Heart left ventricle (tissue), 16 donors: ENCODE data around the gene SDHAF3. TPM values are rescaled to one million over a fixed set of nuclear protein-coding genes. Genes with fewer than 3 reads are reported as not detected.
A peak's percentile ranks its signal among the peaks of the same experiment; 100 is the strongest.

ENCODE experiments used
- ATAC-seq, 4 donors: fragments of 200-7000 bp; cut with Tn5 transposase; one replicate each; pipeline ENCODE4 v1.9.1; 2020 to 2022; ENCODE audit warnings: moderate library complexity in 4 of 4, mild to moderate bottlenecking in 3 of 4, moderate number of reproducible peaks in 1 of 4
- DNase-seq, 5 donors: peaks; one replicate each; pipeline ENCODE4 v3.0.0-alpha.2; 2020
- H3K27ac ChIP-seq, 12 donors: fragments of 200-600 bp; sonication (generic) in 4 of 12; one replicate each; pipeline versions ENCODE4 v1.5.0 to v1.8.0; 2016 to 2022; ENCODE audit warnings: mild to moderate bottlenecking in 2 of 12
- H3K27me3 ChIP-seq, 9 donors: fragments of 200-600 bp; sonication (generic) in 2 of 9; one replicate each; pipeline versions ENCODE4 v1.5.1 to v1.8.0; 2016 to 2022; ENCODE audit warnings: mild to moderate bottlenecking in 3 of 9
- H3K36me3 ChIP-seq, 9 donors: fragments of 200-600 bp; sonication (generic) in 2 of 9; one replicate each; pipeline versions ENCODE4 v1.5.0 to v1.8.0; 2018 to 2022; ENCODE audit warnings: mild to moderate bottlenecking in 2 of 9
- H3K4me1 ChIP-seq, 12 donors: fragments of 200-600 bp; sonication (generic) in 4 of 12; one replicate each; pipeline versions ENCODE4 v1.5.0 to v1.8.0; 2016 to 2022; ENCODE audit warnings: mild to moderate bottlenecking in 3 of 12
- H3K4me3 ChIP-seq, 12 donors: fragments of 200-600 bp; sonication (generic) in 4 of 12; one replicate each; pipeline versions ENCODE4 v1.5.0 to v1.8.0; 2017 to 2022; ENCODE audit warnings: mild to moderate bottlenecking in 9 of 12, moderate library complexity in 4 of 12
- H3K9me3 ChIP-seq, 12 donors: fragments of 200-600 bp; sonication (generic) in 4 of 12; one replicate each; pipeline versions ENCODE4 v1.5.0 to v1.8.0; 2016 to 2022; ENCODE audit warnings: mild to moderate bottlenecking in 1 of 12
- CTCF ChIP-seq, 12 donors: fragments of 200-600 bp; sonication (generic) in 4 of 12; IDR thresholded peaks; one replicate each; pipeline versions ENCODE4 v1.5.0 to v1.8.0; 2018 to 2022; ENCODE audit warnings: antibody characterized with exemption in 12 of 12, mild to moderate bottlenecking in 5 of 12
- POLR2A ChIP-seq, 2 donors: fragments of 450-650 bp; IDR thresholded peaks; one replicate each; pipeline ENCODE4 v1.6.1; 2017; ENCODE audit warnings: antibody characterized with exemption in 2 of 2, mild to moderate bottlenecking in 2 of 2, moderate library complexity in 2 of 2
- WGBS, 4 donors: extraction: QIAGEN DNeasy Blood & Tissue Kit in 2 of 4; methylation state at CpG; one replicate each; pipeline versions ENCODE4 v1.1.5 to v1.1.7; 2013 to 2018; 5-methylcytosine and 5-hydroxymethylcytosine counted together
- intact Hi-C, 10 donors: fragments of 100-400 bp; cut with DNase I; formaldehyde crosslinking; loops; one replicate each; pipeline versions ENCODE4 v1.11.1 to v1.14.2; 2022
- polyA plus RNA-seq, 2 donors: library from polyadenylated mRNA; stranded (reverse); fragments of 200-250 nt; gene quantifications; one replicate each; pipeline ENCODE4 v1.2.3, GENCODE V29; 2013
- total RNA-seq, 9 donors: library from RNA; depleted of rRNA in 2 of 9; stranded (reverse); fragments of >200 nt in 2 of 9; fragmentation: NEBNext Ultra II Directional in 3 of 9; extraction: Animal tissue kit (Norgen Biotek cat#: 25700) in 3 of 9; gene quantifications; one replicate each; pipeline versions ENCODE4 v1.1.0 to v1.2.4, GENCODE V29; 2016 to 2023
- donor health status: ischemic (EF 13 %, LVEDD 7.1; RV severe dilation, severe dysfunction).
- donor health status: healthy with polysubstance abuse.
- donor health status: DM: no; HTN: yes; CAD: no.
- donor health status: DM: no; HTN: no; CAD: no.
- donor health status: ischemic (EF 25% LVEDD 6.9; RV normal size, moderate dysfunction).
- donor health status: ischemic (EF 25% LVEDD 5.7; RV mildly dilated, moderate dysfunction).
- donor health status: healthy.
- donor health status: DM: yes; HTN: yes; CAD: no.
- donor health status: ischemic (EF 35%, LVEDD 5.7; RV mildly dilated, moderate dysfunction).
- donor health status: nonischemic (EF 11% LVEDD 7.7; RV severe dilation, severe dysfunction).
- donor health status: DM: yes; HTN: yes; CAD: no.
- donor health status: PGD.
- donor health status: ischemic (EF 29% LVEDD 5.4; RV normal size, mild dysfunction).
- donor health status: nonischemic (EF 23%, LVEDD 6.1; RV moderate dilation, normal function).

Gene SDHAF3
- total and polyA plus RNA-seq, 11 donors = 8.4 to 21.5 (median 16.9) TPM

- WGBS, 4 donors = 12 to 20% (median 14%) methylated on average over 8 of the region's 8 CpGs
- peak; percentile 86 to 96 (median 96) for ATAC-seq
Observed at GRCh38 chr7:97104719-97105238, 12.7 kb upstream of the SDHAF3 start.

GRCh38 chr7:97107192-97107800 is 10.2 kb upstream of the SDHAF3 start:
- Histone ChIP-seq H3K27me3 (peaks cover 0 to 9% (median 0%) of the 10 kb centered on the region in 9 donors), H3K9me3 (peaks cover 0 to 13% (median 0%) of the 10 kb centered on the region in 12 donors), H3K4me1 (peaks cover 0 to 7% (median 0%) of the 10 kb centered on the region in 12 donors), H3K27ac (no peak overlapping the region), H3K36me3 (no peaks in the 10 kb centered on the region), H3K4me3 (no peak overlapping the region)
- DNase-seq (no peak), ATAC-seq (no peak)
- WGBS, 4 donors = 74 to 83% (median 77%) methylated on average over 2 of the region's 2 CpGs
- intact Hi-C loops = no loop called here
- TF ChIP-seq CTCF (IDR thresholded peaks at IDR 0.05) (no peak), POLR2A (IDR thresholded peaks at IDR 0.05) (no peak)

More at GRCh38 chr7:97104719-97105238, 12.7 kb upstream of the SDHAF3 start:
- H3K9me3 ChIP-seq = peaks cover 0 to 13% (median 0%) of the 10 kb centered on the region in 12 donors
- TF ChIP-seq POLR2A (IDR thresholded peaks at IDR 0.05) (no peak), CTCF (IDR thresholded peaks at IDR 0.05) (peak; percentile 69 to 88 (median 82))
- peaks cover 0 to 7% (median 0%) of the 10 kb centered on the region in 12 donors for H3K4me1 ChIP-seq
- peaks cover 0 to 6% (median 0%) of the 10 kb centered on the region in 9 donors for H3K27me3 ChIP-seq
- no peaks in the 10 kb centered on the region for H3K36me3 ChIP-seq
- H3K27ac ChIP-seq = no peak overlapping the region
- DNase-seq = peak; percentile 80 to 90 (median 83)
- H3K4me3 ChIP-seq = no peak overlapping the region
- intact Hi-C loops = loop anchor here (1.0 to 5.0 kb wide), 8 partner anchors 74 to 733 kb away; no protein-coding TSS in a partner anchor

GRCh38 chr7:97116308-97116707 is 1.2 kb upstream of the SDHAF3 start:
- TF ChIP-seq CTCF (IDR thresholded peaks at IDR 0.05) (no peak), POLR2A (IDR thresholded peaks at IDR 0.05) (no peak)
- H3K27ac ChIP-seq = peak overlapping the region in 1 of 12 donors; percentile 88
- H3K9me3 ChIP-seq = peaks cover 0 to 2% (median 0%) of the 10 kb centered on the region in 12 donors
- DNase-seq (no peak), ATAC-seq (peak in 1 of 4 donors; percentile 25)
- 83 to 94% (median 92%) methylated on average over 5 of the region's 5 CpGs for WGBS, 4 donors
- intact Hi-C loops = no loop called here
- no peaks in the 10 kb centered on the region for H3K27me3 ChIP-seq
- H3K4me3 ChIP-seq = no peak overlapping the region
- H3K36me3 ChIP-seq = no peaks in the 10 kb centered on the region
- H3K4me1 ChIP-seq = peaks cover 0 to 21% (median 13%) of the 10 kb centered on the region in 12 donors

GRCh38 chr7:97117035-97117371 is 495 bp upstream of the SDHAF3 start:
- H3K9me3 ChIP-seq = no peaks in the 10 kb centered on the region

More at GRCh38 chr7:97117035-97117371, 495 bp upstream of the SDHAF3 start:
- Histone ChIP-seq H3K27ac (peak overlapping the region; percentile 20 to 88 (median 76)), H3K27me3 (no peaks in the 10 kb centered on the region), H3K36me3 (no peaks in the 10 kb centered on the region), H3K4me1 (peaks cover 0 to 21% (median 13%) of the 10 kb centered on the region in 12 donors), H3K4me3 (peak overlapping the region in 11 of 12 donors; percentile 55 to 89 (median 75))
- intact Hi-C loops = no loop called here
- no peak for DNase-seq
- ATAC-seq = peak in 2 of 4 donors; percentile 6 to 11
- TF ChIP-seq CTCF (IDR thresholded peaks at IDR 0.05) (no peak), POLR2A (IDR thresholded peaks at IDR 0.05) (no peak)
- WGBS, 4 donors = 56 to 68% (median 63%) methylated on average over 9 of the region's 9 CpGs
